A549 (cell line): ENCODE results near the gene RNF215. TPM values are rescaled to one million over a fixed set of nuclear protein-coding genes. Genes with fewer than 3 reads are reported as not detected.

Experiments used
- ATOH8 ChIP-seq: fragments of 250-450 bp; sonication (Bioruptor Pico); IDR thresholded peaks from 2 replicates; pipeline ENCODE4 v1.5.0; 2020; ENCODE audit warnings: low read depth, mild to moderate bottlenecking, moderate library complexity
- BHLHE40 ChIP-seq: IDR thresholded peaks from 2 replicates; pipeline ENCODE4 v1.6.1; 2012; ENCODE audit warnings: low read depth, low read length, inconsistent platforms
- CBX2 ChIP-seq: fragments of 200-600 bp; sonication (generic); IDR thresholded peaks from 2 replicates; pipeline ENCODE4 v1.6.1; 2016; ENCODE audit warnings: low read depth, mild to moderate bottlenecking, borderline replicate concordance
- CHD2 ChIP-seq: fragments of 150-350 bp; IDR thresholded peaks from 2 replicates; pipeline ENCODE4 v1.6.1; 2014; ENCODE audit warnings: low read length; ENCODE audit not compliant: partially characterized antibody
- EHF ChIP-seq: fragments of 250-450 bp; sonication (Bioruptor Pico); IDR thresholded peaks from 2 replicates; pipeline ENCODE4 v1.5.0; 2020; ENCODE audit warnings: mild to moderate bottlenecking
- EHMT2 ChIP-seq: fragments of 200-600 bp; sonication (generic); IDR thresholded peaks from 2 replicates; pipeline ENCODE4 v1.6.1; 2016; ENCODE audit warnings: antibody characterized with exemption, low read depth, mild to moderate bottlenecking, moderate library complexity
- EP300 ChIP-seq, 2 experiments: fragments of >200 bp; sonication (Bioruptor Twin); formaldehyde crosslinking; IDR thresholded peaks; 2 replicates in 1 of 2; 3 replicates in 1 of 2; pipeline ENCODE4 v1.6.1; 2016 to 2017
- ESRRA ChIP-seq: fragments of 150-350 bp; IDR thresholded peaks from 2 replicates; pipeline ENCODE4 v1.6.1; 2014; ENCODE audit warnings: mild to moderate bottlenecking, low read length, borderline replicate concordance
- FOSB ChIP-seq: fragments of 250-450 bp; sonication (Bioruptor Pico); IDR thresholded peaks from 2 replicates; pipeline ENCODE4 v1.5.0; 2020; ENCODE audit warnings: mild to moderate bottlenecking, moderate library complexity
- FOSL2 ChIP-seq, 2 experiments: fragments of 450-650 bp in 1 of 2; fragments of >200 bp in 1 of 2; sonication (Bioruptor Twin) in 1 of 2; formaldehyde crosslinking; IDR thresholded peaks; 2 replicates each; pipeline versions ENCODE4 v1.5.0 to v1.6.1; 2016 to 2020; ENCODE audit warnings: mild to moderate bottlenecking in 1 of 2, moderate library complexity in 1 of 2
- FOXS1 ChIP-seq: fragments of 250-450 bp; sonication (Bioruptor Pico); IDR thresholded peaks from 2 replicates; pipeline ENCODE4 v1.5.0; 2020; ENCODE audit warnings: mild to moderate bottlenecking, moderate library complexity
- HDAC2 ChIP-seq: fragments of 200-600 bp; sonication (generic); IDR thresholded peaks from 2 replicates; pipeline ENCODE4 v1.6.1; 2016
- HOXA7 ChIP-seq: fragments of 250-450 bp; sonication (Bioruptor Pico); IDR thresholded peaks from 2 replicates; pipeline ENCODE4 v1.5.0; 2020; ENCODE audit warnings: mild to moderate bottlenecking, moderate library complexity
- JUN ChIP-seq, 2 experiments: fragments of >200 bp; sonication (Bioruptor Twin); formaldehyde crosslinking; IDR thresholded peaks; 2 replicates in 1 of 2; 3 replicates in 1 of 2; pipeline ENCODE4 v1.6.1; 2016 to 2017
- JUNB ChIP-seq: fragments of >200 bp; sonication (Bioruptor Twin); formaldehyde crosslinking; IDR thresholded peaks from 2 replicates; pipeline ENCODE4 v1.6.1; 2016
- KDM1A ChIP-seq: fragments of 200-600 bp; sonication (generic); IDR thresholded peaks from 2 replicates; pipeline ENCODE4 v1.6.1; 2016; ENCODE audit warnings: low read depth, mild to moderate bottlenecking
- MAFK ChIP-seq: fragments of 450-650 bp; IDR thresholded peaks from 2 replicates; pipeline ENCODE4 v1.6.1; 2014; ENCODE audit not compliant: partially characterized antibody
- NFE2L2 ChIP-seq: fragments of 150-350 bp; conservative IDR thresholded peaks from 2 replicates; pipeline ENCODE4 v1.6.1; 2014; ENCODE audit warnings: low read length
- PHF8 ChIP-seq: fragments of 200-600 bp; sonication (generic); IDR thresholded peaks from 2 replicates; pipeline ENCODE4 v1.6.1; 2016; ENCODE audit warnings: low read depth, mild to moderate bottlenecking, antibody characterized with exemption, moderate library complexity, borderline replicate concordance
- POLR2A ChIP-seq: IDR thresholded peaks from 2 replicates; pipeline ENCODE4 v1.6.1; 2012; ENCODE audit warnings: mild to moderate bottlenecking, low read length
- RAD21 ChIP-seq, 2 experiments: fragments of >200 bp in 1 of 2; sonication (Bioruptor Twin) in 1 of 2; formaldehyde crosslinking in 1 of 2; IDR thresholded peaks in 1 of 2; conservative IDR thresholded peaks in 1 of 2; 2 replicates in 1 of 2; 3 replicates in 1 of 2; pipeline ENCODE4 v1.6.1; 2012 to 2018; ENCODE audit warnings: inconsistent platforms in 1 of 2
- RCOR1 ChIP-seq: fragments of 150-350 bp; IDR thresholded peaks from 2 replicates; pipeline ENCODE4 v1.6.1; 2014; ENCODE audit warnings: antibody characterized with exemption, low read length, low read depth
- SMC3 ChIP-seq: fragments of >200 bp; sonication (Bioruptor Twin); formaldehyde crosslinking; IDR thresholded peaks from 3 replicates; pipeline ENCODE4 v1.6.1; 2018; ENCODE audit warnings: inconsistent platforms
- SREBF2 ChIP-seq: fragments of 450-650 bp; IDR thresholded peaks from 2 replicates; pipeline ENCODE4 v1.6.1; 2014; ENCODE audit warnings: mild to moderate bottlenecking, moderate library complexity
- TFCP2L1 ChIP-seq: fragments of 250-450 bp; sonication (Bioruptor Pico); IDR thresholded peaks from 2 replicates; pipeline ENCODE4 v1.5.0; 2021; ENCODE audit warnings: mild to moderate bottlenecking
- USF2 ChIP-seq: fragments of 450-650 bp; IDR thresholded peaks from 2 replicates; pipeline ENCODE4 v1.6.1; 2014; ENCODE audit warnings: antibody characterized with exemption
- ZSCAN20 ChIP-seq: fragments of 250-450 bp; sonication (Bioruptor Pico); IDR thresholded peaks from 2 replicates; pipeline ENCODE4 v1.8.0; 2022; ENCODE audit warnings: mild to moderate bottlenecking, moderate library complexity
- polyA plus RNA-seq, 4 experiments: library from polyadenylated mRNA; depleted of rRNA in 3 of 4; stranded (reverse); fragments of >200 nt; fragmentation: RNase III in 1 of 4; extraction: RNeasy Plus Mini Kit Qiagen cat#74134 plus additional on column Dnase treatment in 1 of 4; gene quantifications; 2 replicates in 3 of 4; 3 replicates in 1 of 4; pipeline ENCODE4 v1.2.3, GENCODE V29; 2011 to 2017
- TF ChIP-seq, protein P1 (sequence below): fragments of 200-600 bp; sonication (generic); IDR thresholded peaks from 2 replicates; pipeline ENCODE4 v1.6.1; 2016; ENCODE audit warnings: antibody characterized with exemption, mild to moderate bottlenecking, moderate library complexity
- TF ChIP-seq, protein P2 (sequence below): IDR thresholded peaks from 2 replicates; pipeline ENCODE4 v1.6.1; 2012; ENCODE audit warnings: low read depth, borderline replicate concordance

RNF215 gene
- polyA plus RNA-seq, 2 of the 4 experiments (the other 2 are of a cell fraction), result 16.4 to 19.5 TPM

- TF ChIP-seq ATOH8 (CRISPR knock-in tag) (no peak), CHD2 (no peak), BHLHE40 (no peak), HDAC2 (no peak), JUN (IDR thresholded peaks at IDR 0.05) (peak in 1 of 2 experiments; percentile 81; a peak in 3 of 5 replicates), HOXA7 (CRISPR knock-in tag) (0 out of 2 replicates have a peak, but pooled peaks have one; percentile 57), TFCP2L1 (CRISPR knock-in tag) (no peak), NFE2L2 (no peak), MAFK (no peak), EP300 (IDR thresholded peaks at IDR 0.05) (no peak), RAD21 (conservative IDR thresholded peaks at IDR 0.05 in 1 of 2, IDR thresholded peaks at IDR 0.05 in 1 of 2) (no peak), EHF (CRISPR knock-in tag) (peak; percentile 54; the same call in 1 of the 2 replicates), EHMT2 (no peak), CBX2 (no peak), ESRRA (no peak), USF2 (no peak), FOSB (CRISPR knock-in tag) (peak; percentile 81; the same call in 1 of the 2 replicates), PHF8 (no peak; the same call in 1 of the 2 replicates), SMC3 (no peak), FOXS1 (CRISPR knock-in tag) (no peak), RCOR1 (no peak), FOSL2 (IDR thresholded peaks at IDR 0.05) (no peak), FOSL2 (CRISPR knock-in tag; IDR thresholded peaks at IDR 0.05) (no peak), JUNB (no peak), SREBF2 (no peak), ZSCAN20 (no peak), POLR2A (peak; percentile 51), KDM1A (no peak)
- TF ChIP-seq, protein P1, sequence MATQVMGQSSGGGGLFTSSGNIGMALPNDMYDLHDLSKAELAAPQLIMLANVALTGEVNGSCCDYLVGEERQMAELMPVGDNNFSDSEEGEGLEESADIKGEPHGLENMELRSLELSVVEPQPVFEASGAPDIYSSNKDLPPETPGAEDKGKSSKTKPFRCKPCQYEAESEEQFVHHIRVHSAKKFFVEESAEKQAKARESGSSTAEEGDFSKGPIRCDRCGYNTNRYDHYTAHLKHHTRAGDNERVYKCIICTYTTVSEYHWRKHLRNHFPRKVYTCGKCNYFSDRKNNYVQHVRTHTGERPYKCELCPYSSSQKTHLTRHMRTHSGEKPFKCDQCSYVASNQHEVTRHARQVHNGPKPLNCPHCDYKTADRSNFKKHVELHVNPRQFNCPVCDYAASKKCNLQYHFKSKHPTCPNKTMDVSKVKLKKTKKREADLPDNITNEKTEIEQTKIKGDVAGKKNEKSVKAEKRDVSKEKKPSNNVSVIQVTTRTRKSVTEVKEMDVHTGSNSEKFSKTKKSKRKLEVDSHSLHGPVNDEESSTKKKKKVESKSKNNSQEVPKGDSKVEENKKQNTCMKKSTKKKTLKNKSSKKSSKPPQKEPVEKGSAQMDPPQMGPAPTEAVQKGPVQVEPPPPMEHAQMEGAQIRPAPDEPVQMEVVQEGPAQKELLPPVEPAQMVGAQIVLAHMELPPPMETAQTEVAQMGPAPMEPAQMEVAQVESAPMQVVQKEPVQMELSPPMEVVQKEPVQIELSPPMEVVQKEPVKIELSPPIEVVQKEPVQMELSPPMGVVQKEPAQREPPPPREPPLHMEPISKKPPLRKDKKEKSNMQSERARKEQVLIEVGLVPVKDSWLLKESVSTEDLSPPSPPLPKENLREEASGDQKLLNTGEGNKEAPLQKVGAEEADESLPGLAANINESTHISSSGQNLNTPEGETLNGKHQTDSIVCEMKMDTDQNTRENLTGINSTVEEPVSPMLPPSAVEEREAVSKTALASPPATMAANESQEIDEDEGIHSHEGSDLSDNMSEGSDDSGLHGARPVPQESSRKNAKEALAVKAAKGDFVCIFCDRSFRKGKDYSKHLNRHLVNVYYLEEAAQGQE, result no peak
- TF ChIP-seq, protein P2, sequence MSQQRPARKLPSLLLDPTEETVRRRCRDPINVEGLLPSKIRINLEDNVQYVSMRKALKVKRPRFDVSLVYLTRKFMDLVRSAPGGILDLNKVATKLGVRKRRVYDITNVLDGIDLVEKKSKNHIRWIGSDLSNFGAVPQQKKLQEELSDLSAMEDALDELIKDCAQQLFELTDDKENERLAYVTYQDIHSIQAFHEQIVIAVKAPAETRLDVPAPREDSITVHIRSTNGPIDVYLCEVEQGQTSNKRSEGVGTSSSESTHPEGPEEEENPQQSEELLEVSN, result no peak; the same call in none of the 2 replicates
Observed at GRCh38 chr22:30423301-30423958, 36.2 kb upstream of the RNF215 start (continued).
